HUDEP-2 (cell line): ENCODE measurements around the gene NME9.

Experiments
- DNase-seq, 76 experiments: peaks; one replicate each; lab custom pipeline; 2025; ENCODE audit not compliant: unreplicated experiment in 76 of 76; lab: John Stamatoyannopoulos, UW

Gene NME9

GRCh38 chr3:138338244-138338643, 8.6 kb upstream of the NME9 start:
- no peak for DNase-seq

GRCh38 chr3:138336454-138336999, 6.9 kb upstream of the NME9 start:
- DNase-seq, result no peak

GRCh38 chr3:138334608-138335007, 5.0 kb upstream of the NME9 start:
- no peak for DNase-seq

- DNase-seq, result peak in 5 of 76 experiments; percentile 3 to 20 (median 11)
These were observed 2.9 kb upstream of the NME9 start for GRCh38 chr3:138332472-138333073.

- DNase-seq, result no peak
These were observed 1.7 kb upstream of the NME9 start for GRCh38 chr3:138331143-138331894.

GRCh38 chr3:138329984-138330293, 288 bp upstream of the NME9 start:
- no peak for DNase-seq

GRCh38 chr3:138328341-138328740, 1.3 kb downstream of the NME9 start:
- peak in 1 of 76 experiments; percentile 17 for DNase-seq

- DNase-seq, result no peak
These were observed 1.8 kb downstream of the NME9 start for GRCh38 chr3:138327831-138328230.

GRCh38 chr3:138326866-138327595, 2.6 kb downstream of the NME9 start:
- DNase-seq, result no peak

GRCh38 chr3:138325990-138326389, 3.7 kb downstream of the NME9 start:
- no peak for DNase-seq

- DNase-seq, result no peak
These were observed 5.7 kb downstream of the NME9 start for GRCh38 chr3:138323971-138324370.

- DNase-seq, result no peak
These were observed 12.0 kb downstream of the NME9 start for GRCh38 chr3:138317687-138318086.

- no peak for DNase-seq
These were observed 14.9 kb downstream of the NME9 start for GRCh38 chr3:138314751-138315150.

GRCh38 chr3:138310494-138310893, 19.2 kb downstream of the NME9 start:
- DNase-seq, result no peak

- DNase-seq, result no peak
These were observed 20.9 kb downstream of the NME9 start for GRCh38 chr3:138308783-138309182.

GRCh38 chr3:138307899-138308298, 21.8 kb downstream of the NME9 start:
- DNase-seq, result no peak

- DNase-seq, result no peak
These were observed 26.2 kb downstream of the NME9 start for GRCh38 chr3:138303474-138303873.

- no peak for DNase-seq
These were observed 29.0 kb downstream of the NME9 start for GRCh38 chr3:138300647-138301046.

GRCh38 chr3:138297876-138298275, 31.8 kb downstream of the NME9 start:
- DNase-seq, result no peak

GRCh38 chr3:138297059-138297607, 32.5 kb downstream of the NME9 start:
- no peak for DNase-seq

GRCh38 chr3:138296639-138297038, 33.0 kb downstream of the NME9 start:
- no peak for DNase-seq
